CD4-positive, alpha-beta T cell treated with Interferon gamma for 1 hour (primary cell): ENCODE data around the gene MLLT10.

ENCODE experiments used
- DNase-seq: peaks from one replicate; pipeline ENCODE4 v3.0.0-alpha.2; 2020

Gene MLLT10

DNA sequence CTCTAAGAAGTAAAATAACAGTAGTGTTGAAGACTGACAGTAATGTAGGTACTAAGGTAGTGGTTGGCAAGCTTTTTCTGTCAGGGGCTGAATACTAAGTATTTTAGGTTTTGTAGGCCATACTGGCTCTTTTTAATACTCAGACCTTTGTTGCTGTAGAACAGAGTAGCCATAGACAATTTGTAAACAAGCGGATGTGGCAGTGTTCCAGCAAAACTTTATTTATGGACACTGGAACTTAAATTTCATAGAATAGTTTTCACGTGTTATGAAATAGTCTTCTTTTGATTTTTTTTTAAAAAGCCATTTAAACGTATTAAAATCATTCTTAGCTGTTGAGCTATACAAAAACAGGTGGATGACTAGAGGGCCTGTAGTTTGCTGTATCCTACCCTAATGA, 121.2 kb downstream of the MLLT10 start:
- DNase-seq = no peak

DNA sequence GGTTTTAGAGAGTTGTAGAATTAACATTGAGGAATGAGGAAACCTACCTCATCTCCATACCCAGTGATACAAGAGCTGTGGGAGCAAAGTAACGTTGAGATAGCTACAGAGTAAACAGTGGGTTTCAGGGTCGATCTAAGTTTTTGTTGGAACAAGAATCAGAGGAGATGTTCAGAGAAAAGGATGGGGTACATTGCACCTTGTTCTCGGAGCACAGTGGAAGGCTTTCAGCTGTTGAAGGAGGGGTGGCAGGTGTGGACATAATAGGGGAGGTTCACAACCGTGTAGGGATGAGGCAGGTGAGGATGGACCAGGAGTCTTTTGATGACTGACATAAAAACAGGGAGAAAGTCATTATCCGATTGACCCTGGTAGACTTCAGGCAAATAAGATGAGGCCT, 121.7 kb downstream of the MLLT10 start:
- DNase-seq = no peak

DNA sequence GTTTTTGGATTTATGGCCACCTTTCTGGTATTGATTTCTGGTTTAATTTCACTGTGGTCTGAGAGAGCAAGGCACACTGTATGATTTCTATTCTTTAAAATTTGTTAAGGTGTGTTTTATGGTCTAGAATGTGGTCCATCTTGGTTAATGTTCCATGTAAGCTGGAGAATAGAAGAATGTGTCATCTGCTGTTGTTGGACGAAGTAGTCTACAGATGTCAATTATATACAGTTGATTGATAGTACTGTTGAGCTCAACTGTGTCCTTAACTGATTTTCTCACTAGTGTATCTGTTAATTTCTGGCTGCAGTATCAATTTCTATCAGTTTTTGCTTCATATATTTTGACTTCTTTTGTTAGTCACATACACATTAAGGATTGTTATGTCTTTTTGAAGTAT, 127.1 kb downstream of the MLLT10 start:
- no peak for DNase-seq

DNA sequence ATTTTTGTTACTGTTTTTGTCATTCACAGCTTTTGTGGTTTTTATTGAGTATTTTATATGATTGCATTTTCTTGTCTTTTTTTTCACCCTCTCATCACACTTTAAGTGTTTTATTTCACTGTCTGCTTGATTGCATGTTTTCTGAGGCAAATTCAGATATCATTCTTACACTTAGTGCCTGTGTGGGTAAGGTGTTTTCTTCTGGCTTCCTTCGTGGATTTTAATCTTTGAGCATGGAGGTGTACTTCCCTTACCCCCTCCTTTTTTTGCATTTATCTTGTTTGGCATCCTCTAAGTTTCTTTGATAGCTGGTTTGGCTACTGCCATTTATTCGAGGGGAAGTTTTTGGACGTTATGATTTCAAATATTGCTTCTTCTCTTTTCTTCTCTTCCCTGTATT, 127.9 kb downstream of the MLLT10 start:
- no peak for DNase-seq

DNA sequence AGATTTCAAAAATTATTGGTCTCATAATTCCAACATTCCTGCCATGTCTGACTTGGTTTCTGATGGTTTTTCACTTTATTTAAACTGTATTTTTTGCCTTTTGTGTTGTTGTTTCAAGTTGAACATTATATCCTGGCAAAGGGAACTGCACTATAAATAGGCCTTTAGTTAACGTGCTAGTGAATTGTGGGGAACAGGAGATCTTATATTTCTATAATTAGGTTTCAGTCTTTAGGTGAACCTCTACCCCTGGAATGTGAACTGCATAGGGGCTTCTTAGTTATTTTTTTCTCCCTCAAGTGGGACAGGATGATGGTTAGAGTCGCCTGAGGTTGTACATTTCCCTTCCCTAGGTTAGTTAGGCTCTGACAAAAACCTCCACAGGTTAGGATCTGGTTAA, 128.6 kb downstream of the MLLT10 start:
- no peak for DNase-seq

DNA sequence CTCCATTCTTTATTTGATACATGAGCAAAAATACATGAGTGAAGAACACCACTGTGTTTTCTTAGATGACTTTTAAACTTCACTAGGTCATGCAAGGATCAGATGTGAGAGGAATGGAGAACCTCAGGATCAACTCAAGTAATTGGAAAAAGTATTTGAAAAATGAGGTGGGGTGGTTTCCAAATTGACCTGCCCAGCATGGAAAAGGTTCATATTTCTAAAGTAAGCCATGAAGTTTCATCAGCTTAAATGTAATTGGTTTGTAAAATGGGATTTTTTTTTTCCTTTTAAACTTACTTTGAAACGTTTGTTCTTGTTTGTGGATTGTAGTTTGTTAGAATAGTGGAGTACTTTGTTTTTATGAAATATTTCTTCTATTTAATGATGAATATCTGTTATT, 134.8 kb downstream of the MLLT10 start:
- no peak for DNase-seq

DNA sequence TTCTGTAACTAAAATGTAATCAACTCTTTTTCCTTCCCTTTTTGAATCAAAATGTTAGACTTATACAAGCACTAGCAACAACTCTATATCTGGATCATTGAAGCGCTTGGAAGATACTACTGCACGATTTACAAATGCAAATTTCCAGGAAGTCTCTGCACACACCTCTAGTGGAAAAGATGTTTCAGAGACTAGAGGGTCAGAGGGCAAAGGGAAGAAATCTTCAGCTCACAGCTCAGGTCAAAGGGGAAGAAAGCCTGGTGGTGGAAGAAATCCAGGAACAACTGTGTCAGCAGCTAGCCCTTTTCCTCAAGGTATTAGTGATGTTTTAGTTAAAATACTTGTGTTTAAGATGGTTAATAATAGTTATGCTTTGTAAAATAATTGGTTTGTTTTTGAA, 136.4 kb downstream of the MLLT10 start:
- DNase-seq = no peak

DNA sequence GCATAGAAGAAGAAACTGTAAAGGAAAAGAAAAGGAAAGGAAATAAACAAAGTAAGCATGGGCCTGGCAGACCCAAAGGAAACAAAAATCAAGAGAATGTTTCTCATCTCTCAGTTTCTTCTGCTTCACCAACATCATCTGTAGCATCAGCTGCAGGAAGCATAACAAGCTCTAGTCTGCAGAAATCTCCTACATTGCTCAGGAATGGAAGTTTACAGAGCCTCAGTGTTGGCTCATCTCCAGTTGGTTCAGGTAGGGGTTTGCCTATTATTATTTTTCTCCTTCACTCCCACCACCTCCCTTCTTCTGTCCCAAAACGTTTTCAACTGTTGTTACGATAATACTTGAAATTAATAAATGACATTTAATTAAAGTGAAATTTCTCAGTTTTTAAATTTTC, 139.6 kb downstream of the MLLT10 start:
- no peak for DNase-seq

DNA sequence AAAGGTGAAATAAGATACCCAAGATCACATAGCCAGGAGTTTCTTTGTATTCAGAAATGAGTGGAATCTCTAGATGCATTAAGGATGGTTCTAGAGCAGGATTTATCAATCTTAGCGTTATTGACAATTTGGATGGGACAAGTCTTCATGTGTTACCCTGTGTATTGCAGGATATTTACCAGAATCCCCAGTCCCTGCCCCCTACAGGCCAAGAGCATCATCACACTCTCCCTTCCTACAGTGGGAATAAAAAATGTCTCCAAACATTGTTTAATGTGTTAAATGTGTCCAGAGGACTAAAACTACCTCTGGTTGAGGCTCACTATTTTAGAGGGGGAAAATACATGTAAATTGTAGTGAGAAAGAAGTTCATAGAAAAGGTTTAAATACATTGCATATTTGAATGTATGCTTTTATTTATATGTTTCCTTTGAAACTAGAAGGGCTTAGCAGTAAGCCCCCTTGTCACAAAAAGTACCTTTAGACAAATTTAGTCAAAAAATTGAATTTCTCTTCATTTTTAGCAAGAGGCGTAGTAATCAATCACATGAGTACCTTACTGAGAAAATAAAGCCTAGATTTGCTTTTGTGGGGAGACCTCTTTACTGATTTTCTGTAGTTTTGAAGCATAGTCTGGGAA, 141.2 kb downstream of the MLLT10 start:
- DNase-seq = no peak

DNA sequence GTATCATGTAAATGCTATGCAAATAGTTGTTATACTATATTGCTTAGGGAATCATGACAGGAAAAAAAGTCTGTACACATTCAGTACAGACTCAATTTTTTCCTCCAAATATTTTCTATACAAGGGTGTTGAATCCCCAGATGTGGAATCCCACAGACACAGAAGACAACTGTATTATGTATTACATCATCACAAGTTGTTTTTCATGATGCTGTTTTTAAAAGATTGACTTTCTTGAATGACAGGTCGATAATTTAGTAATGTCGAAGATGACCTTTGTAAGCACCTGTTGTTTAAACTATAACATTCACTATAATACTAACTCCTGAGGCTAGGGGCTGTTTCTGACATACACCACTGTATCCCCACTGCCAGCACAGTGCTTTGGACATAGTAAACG, 143.5 kb downstream of the MLLT10 start:
- DNase-seq = no peak

DNA sequence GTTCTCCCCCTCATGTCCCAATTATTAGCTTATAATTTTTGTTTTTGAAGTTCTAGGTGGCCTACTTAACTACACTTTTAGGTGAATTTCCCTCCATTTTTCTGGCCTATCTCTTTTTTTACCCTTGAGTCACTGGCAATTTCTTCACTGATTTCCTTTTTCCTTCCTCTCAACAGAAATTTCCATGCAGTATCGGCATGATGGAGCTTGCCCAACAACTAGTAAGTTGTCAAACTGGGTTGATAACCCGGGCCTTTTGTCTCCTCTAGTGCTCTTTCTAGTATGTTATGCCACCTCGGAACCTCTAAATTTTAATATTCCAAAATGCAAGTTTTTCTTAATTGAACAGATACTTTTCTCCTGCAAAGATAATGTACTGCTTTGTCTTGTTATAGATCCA, 147.1 kb downstream of the MLLT10 start:
- DNase-seq = no peak

DNA sequence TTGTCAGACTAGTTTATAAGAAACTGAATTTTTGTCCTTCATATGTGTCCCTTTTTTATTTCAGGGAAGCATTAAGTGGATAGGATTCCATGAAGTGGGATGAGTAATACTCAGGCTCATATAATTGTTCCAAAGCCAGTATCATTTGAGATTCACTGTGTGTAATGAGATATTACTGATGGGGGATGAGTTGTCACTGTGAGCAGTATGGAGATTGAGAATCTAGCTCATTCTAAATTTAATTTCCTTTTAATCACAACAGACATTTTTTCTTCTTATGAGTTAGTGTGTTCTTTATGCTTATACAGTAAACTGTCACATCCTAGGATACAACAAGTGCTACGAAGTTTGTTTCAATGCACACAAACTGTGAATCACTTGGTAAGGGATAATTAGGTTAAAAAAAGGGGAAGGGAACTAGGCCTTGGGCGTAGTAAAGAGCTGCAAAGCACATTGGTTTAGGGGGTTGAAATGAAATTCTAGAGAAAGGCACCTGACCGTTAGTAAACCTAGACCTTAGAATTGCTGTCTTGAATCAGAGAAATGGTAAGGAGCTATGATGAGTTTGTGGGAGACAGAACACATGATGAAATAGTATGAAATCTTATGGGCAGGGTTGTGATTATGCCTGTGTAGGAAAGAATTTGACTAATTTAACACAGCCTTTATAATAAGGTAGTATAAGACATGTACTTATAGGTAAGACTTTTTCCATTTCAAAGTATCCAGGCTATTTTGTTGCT, 153.4 kb downstream of the MLLT10 start:
- DNase-seq = no peak

DNA sequence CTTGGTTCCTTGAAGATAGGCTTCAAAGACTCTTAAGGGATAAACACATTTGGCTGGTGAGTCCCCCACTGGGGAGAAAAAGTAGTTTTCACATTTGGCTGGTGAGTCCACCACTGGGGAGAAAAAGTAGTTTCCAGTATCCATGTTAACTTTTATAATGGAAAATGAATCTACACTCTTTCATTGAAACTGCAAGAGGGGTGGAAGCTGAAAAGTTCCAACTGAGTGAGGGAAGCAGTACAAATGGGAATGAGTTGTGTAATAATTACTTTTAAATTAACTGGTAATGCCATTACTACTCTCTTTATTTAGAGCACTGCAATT, 153.9 kb downstream of the MLLT10 start:
- DNase-seq = no peak

DNA sequence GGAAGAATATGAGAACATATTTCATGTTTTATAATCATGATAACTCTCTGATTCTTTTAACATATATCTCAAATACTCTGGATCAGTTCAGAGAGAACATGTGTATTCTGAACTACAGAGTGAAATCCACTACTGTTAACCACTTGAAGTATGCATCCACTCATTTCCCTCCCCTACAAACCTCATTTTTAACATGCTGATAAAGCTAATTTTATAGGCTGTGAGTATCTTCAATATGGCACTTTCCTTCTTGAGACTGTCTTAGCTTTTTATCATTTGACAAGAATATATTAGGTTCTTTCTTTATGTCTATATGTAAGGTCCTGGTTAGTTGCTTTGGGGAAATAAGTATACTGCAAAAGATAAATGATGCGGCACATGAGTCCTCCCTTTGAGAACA, 154.8 kb downstream of the MLLT10 start:
- DNase-seq = no peak

DNA sequence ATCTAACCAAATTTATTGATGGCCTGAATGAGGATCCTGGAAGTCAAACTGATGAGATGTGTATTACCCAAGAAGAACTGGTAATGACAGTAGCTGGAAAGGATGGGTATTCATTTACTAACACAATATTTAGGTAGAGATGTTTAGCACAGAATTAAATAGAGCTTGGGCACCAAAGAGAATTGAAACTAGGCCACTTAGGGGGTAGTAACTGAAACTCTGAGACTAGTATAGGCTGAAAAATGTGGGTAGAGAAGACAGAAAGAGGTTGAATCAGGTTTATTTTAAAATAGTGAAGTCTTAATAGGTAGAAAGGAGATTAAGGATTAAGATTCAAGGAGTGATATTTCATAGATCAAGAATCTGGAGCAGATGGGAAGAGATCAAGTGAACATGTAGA, 155.8 kb downstream of the MLLT10 start:
- no peak for DNase-seq

DNA sequence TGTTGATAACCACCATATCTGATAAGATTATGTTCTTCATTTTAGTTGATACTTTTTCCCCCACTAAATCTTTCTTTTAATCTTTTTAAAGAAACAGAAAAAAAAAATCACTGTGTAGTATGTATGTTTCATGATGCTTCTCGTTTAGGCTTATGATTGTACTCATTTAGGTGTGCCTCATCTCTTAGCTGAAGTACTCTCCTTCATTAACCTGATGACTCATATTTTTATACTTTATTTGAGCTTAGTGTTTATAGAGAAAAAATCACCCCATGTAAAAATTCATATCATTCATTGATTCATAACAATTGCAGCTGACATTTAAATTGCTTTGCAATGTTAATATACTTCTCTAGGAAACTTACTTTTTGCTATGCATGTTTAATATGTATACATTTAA, 158.9 kb downstream of the MLLT10 start:
- no peak for DNase-seq

DNA sequence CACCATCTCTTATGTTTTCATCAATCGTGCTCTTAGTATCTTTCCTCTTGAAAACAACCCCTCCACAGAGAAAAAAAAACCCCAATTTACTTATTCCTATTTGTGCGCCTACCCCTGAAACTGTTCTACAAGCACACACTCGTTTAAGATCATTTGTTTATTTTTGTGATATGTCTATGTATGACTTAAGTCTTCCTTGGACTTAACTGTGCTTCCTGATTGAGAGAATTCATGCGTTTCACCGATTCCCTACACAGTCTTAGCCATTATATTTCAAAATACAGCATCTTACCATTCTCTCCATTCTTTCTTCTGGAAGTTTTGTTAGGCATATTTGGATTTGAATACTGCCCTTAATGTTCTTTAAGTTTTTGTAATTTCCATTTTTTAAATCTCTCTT, 159.4 kb downstream of the MLLT10 start:
- no peak for DNase-seq

DNA sequence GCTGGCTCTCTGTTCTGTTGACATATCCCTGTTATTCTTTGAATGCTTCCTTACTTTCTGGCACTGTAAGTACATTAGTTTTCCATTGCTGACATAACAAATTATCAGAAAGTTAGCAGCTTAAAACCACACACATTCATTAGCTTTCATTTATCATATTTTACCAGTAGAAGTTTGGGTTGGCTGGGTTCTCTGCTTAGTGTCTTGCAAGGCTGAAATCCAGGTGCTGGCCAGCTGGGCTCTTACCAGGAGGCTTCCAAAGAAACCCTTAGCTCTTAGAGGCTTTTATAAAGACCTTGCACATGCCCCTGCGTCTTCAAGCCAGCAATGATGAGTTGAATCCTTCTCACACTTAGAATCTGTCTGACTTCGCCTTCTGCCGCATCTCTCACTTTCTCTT, 160.6 kb downstream of the MLLT10 start:
- no peak for DNase-seq

DNA sequence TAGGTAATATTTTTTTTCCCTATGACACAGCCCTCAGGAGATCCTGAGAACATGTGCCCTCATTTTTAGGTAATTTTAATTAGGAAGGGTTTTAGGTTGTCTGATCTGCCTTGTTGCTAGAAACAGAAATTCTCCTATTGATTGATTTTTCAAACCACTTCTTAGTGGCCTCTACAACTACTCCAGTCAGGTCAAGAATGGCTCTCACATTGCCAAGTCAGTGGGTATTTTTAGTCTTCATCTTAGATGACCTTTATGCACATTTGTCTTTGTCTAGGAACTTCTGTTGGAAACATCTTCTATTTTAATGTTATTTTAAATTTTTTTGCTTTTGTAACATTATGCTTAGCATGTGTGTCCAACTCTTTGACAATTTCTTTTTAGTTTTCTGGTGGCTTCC, 162.3 kb downstream of the MLLT10 start:
- no peak for DNase-seq

DNA sequence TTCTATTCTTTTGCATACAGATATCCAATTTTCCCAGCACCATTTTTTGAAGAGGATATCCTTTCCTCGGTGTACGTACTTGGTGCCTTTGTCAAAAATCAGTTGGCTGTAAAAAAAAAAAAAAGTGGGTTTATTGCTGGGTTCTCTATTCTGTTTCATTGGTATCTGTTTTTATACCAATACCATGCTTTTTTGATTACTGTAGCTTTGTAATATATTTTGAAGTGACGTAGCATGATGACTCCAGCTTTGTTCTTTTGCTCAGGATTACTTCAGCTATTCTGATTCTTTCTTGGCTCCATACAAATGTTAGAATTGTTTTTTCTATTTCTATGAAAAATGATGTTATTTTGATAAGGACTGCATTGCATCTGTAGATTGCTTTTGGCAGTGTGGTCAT, 165.5 kb downstream of the MLLT10 start:
- no peak for DNase-seq

DNA sequence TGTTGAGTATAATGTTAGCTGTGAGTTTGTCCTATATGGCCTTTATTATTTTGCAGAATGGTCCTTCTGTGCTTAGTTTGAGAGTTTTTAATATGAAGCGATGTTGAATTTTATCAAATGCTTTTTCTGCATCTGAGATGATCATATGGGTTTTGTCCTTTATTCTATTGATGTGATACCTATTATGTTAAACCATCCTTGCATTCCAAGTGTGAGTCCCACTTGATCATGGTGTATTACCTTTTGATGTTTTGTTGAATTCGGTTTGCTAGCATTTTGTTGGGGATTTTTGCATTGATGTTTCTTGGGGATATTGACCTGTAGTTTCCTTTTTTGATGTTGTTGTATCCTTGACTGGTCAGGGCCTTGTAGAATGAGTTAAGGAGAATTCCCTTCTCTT, 166.4 kb downstream of the MLLT10 start:
- DNase-seq = no peak

DNA sequence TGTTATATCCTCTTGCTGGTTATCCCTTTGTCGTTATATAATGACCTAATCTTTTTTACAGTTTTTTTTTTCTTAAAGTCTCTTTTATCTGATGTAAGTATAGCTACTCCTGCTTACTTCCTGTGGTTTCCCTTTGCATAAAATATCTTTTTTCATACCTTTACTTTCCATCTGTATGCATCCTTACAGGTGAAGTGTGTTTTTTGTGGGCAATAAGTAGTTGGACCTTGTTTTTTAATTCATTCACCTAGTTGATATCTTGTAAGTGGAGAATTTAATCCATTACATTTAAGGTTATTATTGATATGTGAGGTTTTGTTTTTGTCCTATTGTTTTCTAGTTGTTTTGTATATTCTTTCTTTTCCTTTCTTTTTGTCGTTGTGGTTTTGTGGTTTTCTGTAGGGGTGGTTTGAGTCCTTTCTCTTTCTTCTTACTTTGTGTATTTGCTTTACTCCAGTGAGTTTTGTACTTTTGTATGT, 168.6 kb downstream of the MLLT10 start:
- DNase-seq = no peak

DNA sequence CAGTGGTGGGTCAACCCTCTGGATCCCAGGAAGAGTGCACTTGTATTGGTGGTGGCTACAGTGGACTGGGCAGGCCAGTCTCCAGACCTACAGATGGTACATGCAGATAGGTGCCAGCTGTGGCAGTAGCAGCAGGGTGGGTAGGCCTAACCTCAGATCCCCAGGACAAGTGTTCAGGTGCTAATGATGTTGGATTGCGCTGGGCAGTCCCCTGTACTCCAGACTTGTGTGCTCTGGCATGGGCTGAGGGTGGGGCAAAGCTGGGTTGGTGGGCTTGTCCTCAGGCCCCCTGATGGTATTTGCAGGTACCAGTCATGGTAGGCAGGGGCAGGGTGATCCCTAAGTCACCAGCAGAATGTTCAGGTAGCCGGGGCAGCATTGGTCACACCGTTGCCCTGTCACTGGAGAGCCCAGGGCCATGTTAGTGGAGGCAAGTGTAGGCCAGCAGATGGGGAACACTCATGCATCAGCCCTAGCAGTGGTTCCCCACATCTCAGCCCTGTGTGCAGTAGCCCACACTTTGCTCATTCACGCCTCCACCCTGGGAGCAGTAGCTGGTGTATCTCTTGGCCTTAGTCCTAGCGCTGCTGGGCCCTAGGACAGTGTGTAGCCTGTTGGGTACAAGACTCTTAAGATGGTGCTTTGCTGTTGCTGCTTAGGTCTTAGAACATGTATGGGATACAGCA, 171.3 kb downstream of the MLLT10 start:
- DNase-seq = no peak

DNA sequence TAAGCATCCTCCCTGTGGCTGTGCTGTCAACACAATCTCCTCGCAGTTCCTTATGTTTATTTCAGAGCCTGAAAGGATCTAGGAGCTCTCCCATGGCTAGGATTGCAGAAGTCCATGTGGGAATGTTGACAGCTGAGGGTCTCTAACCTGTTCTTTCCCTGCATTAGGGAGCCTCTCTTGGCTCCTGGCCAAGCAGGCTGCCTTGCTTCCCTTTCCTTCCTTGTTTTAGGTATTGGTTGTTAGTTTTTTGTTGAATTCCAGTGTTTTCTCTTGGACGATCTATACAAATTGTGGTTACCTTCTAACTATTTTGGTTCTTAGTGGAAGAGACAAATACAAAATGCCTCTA, 171.8 kb downstream of the MLLT10 start:
- no peak for DNase-seq

DNA sequence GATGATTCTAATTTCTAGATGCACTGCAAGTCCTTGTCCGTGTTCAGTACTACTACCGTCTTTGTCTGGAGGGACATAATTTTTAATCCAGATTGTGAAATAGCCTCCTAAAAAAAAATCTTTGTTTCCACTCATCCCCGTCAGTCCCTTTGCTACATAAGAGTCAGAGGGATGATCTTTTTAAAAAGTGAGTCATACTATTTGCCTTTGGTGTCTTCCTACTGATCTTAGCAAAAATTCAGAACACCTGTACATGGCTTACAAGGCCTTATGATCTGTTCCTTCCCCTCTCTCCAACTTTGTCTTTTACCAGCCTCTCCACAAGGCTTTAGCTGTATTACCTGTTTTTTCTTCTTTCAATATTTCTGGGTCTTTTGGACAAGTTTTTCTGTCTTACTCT, 173.5 kb downstream of the MLLT10 start:
- DNase-seq = no peak
